ENCODE data around the gene EPS8L2.
A peak's percentile ranks its signal among the peaks of the same experiment; 100 is the strongest.

The EPS8L2 gene

GRCh38 chr11:693415-693831, 12.6 kb upstream of the EPS8L2 start:
- no peak for TF ChIP-seq CTCF (IDR thresholded peaks at IDR 0.05; ENCODE audit: borderline replicate concordance, control extremely low read depth, extremely low read depth, insufficient read depth, missing control alignments)
- in situ Hi-C loops (cut with MboI; ENCODE audit: low sequenced_read_pairs, unreplicated experiment) = no loop called here
- no peak for DNase-seq (ENCODE audit: low spot score)

GRCh38 chr11:693887-694562, 12.0 kb upstream of the EPS8L2 start:
- no peak for TF ChIP-seq CTCF (IDR thresholded peaks at IDR 0.05; ENCODE audit: borderline replicate concordance, control extremely low read depth, extremely low read depth, insufficient read depth, missing control alignments)
- in situ Hi-C loops (cut with MboI; ENCODE audit: low sequenced_read_pairs, unreplicated experiment) = no loop called here
- no peak for DNase-seq (ENCODE audit: low spot score)

- in situ Hi-C loops (cut with MboI; ENCODE audit: low sequenced_read_pairs, unreplicated experiment) = no loop called here
- DNase-seq (ENCODE audit: low spot score) = peak; percentile 97
- no peak for TF ChIP-seq CTCF (IDR thresholded peaks at IDR 0.05; ENCODE audit: borderline replicate concordance, control extremely low read depth, extremely low read depth, insufficient read depth, missing control alignments)
These were observed 11.3 kb upstream of the EPS8L2 start, which contains the start of gene DEAF1 for GRCh38 chr11:694563-695287. Gene DEAF1 (minus strand): TSS chr11:695222. CDS start chr11:695047, 175 bp downstream.

GRCh38 chr11:695288-695537, 10.8 kb upstream of the EPS8L2 start:
- DNase-seq (ENCODE audit: low spot score) = no peak
- no peak for TF ChIP-seq CTCF (IDR thresholded peaks at IDR 0.05; ENCODE audit: borderline replicate concordance, control extremely low read depth, extremely low read depth, insufficient read depth, missing control alignments)
- in situ Hi-C loops (cut with MboI; ENCODE audit: low sequenced_read_pairs, unreplicated experiment) = no loop called here

- DNase-seq (ENCODE audit: low spot score) = peak; percentile 94
- no peak for TF ChIP-seq CTCF (IDR thresholded peaks at IDR 0.05; ENCODE audit: borderline replicate concordance, control extremely low read depth, extremely low read depth, insufficient read depth, missing control alignments)
- in situ Hi-C loops (cut with MboI; ENCODE audit: low sequenced_read_pairs, unreplicated experiment) = no loop called here
These were observed 10.3 kb upstream of the EPS8L2 start, which contains the start of gene TMEM80 for GRCh38 chr11:695538-696248. Gene TMEM80 (plus strand): TSS chr11:695816. CDS start chr11:695828, 12 bp downstream.

GRCh38 chr11:696955-697491, 9.0 kb upstream of the EPS8L2 start:
- in situ Hi-C loops (cut with MboI; ENCODE audit: low sequenced_read_pairs, unreplicated experiment) = no loop called here
- DNase-seq (ENCODE audit: low spot score) = peak; percentile 56
- no peak for TF ChIP-seq CTCF (IDR thresholded peaks at IDR 0.05; ENCODE audit: borderline replicate concordance, control extremely low read depth, extremely low read depth, insufficient read depth, missing control alignments)
